Measurements from ENCODE around the gene PHACTR1.

The PHACTR1 gene

GRCh38 chr6:13289789-13290318, 573.3 kb downstream of the PHACTR1 start:
- DNase-seq (ENCODE audit: low read depth), result no peak

GRCh38 chr6:13290335-13290734, 573.8 kb downstream of the PHACTR1 start:
- no peak for DNase-seq (ENCODE audit: low read depth)

- DNase-seq (ENCODE audit: low read depth), result no peak
Measured at GRCh38 chr6:13292774-13293173, 576.2 kb downstream of the PHACTR1 start.

- no peak for DNase-seq (ENCODE audit: low read depth)
Measured at GRCh38 chr6:13294499-13295069, 578.0 kb downstream of the PHACTR1 start.

- no peak for DNase-seq (ENCODE audit: low read depth)
Measured at GRCh38 chr6:13295576-13295975, 579.0 kb downstream of the PHACTR1 start.

GRCh38 chr6:13296536-13296997, 580.0 kb downstream of the PHACTR1 start:
- no peak for DNase-seq (ENCODE audit: low read depth)

GRCh38 chr6:13297391-13297790, 580.8 kb downstream of the PHACTR1 start:
- DNase-seq (ENCODE audit: low read depth), result no peak

- DNase-seq (ENCODE audit: low read depth), result no peak
Measured at GRCh38 chr6:13298446-13298845, 581.9 kb downstream of the PHACTR1 start.

- no peak for DNase-seq (ENCODE audit: low read depth)
Measured at GRCh38 chr6:13299403-13299821, 582.8 kb downstream of the PHACTR1 start.

GRCh38 chr6:13299918-13300317, 583.4 kb downstream of the PHACTR1 start:
- no peak for DNase-seq (ENCODE audit: low read depth)

- DNase-seq (ENCODE audit: low read depth), result no peak
Measured at GRCh38 chr6:13300643-13301590, 584.4 kb downstream of the PHACTR1 start.

GRCh38 chr6:13302291-13302690, 585.7 kb downstream of the PHACTR1 start:
- no peak for DNase-seq (ENCODE audit: low read depth)

GRCh38 chr6:13302751-13303667, 586.4 kb downstream of the PHACTR1 start:
- DNase-seq (ENCODE audit: low read depth), result peak; percentile 99

- DNase-seq (ENCODE audit: low read depth), result no peak
Measured at GRCh38 chr6:13303668-13304017, 587.1 kb downstream of the PHACTR1 start.

GRCh38 chr6:13304101-13304500, 587.5 kb downstream of the PHACTR1 start:
- DNase-seq (ENCODE audit: low read depth), result no peak

- DNase-seq (ENCODE audit: low read depth), result no peak
Measured at GRCh38 chr6:13304580-13305260, 588.2 kb downstream of the PHACTR1 start.

GRCh38 chr6:13305288-13305687, 588.7 kb downstream of the PHACTR1 start:
- no peak for DNase-seq (ENCODE audit: low read depth)

- DNase-seq (ENCODE audit: low read depth), result no peak
Measured at GRCh38 chr6:13305791-13306190, 589.2 kb downstream of the PHACTR1 start.

GRCh38 chr6:13307508-13307995, 591.0 kb downstream of the PHACTR1 start:
- DNase-seq (ENCODE audit: low read depth), result no peak

GRCh38 chr6:13308332-13308731, 591.8 kb downstream of the PHACTR1 start:
- no peak for DNase-seq (ENCODE audit: low read depth)

- DNase-seq (ENCODE audit: low read depth), result no peak
Measured at GRCh38 chr6:13311155-13311554, 594.6 kb downstream of the PHACTR1 start.
